Right cardiac atrium (tissue), 5 donors: ENCODE data around the gene TUBA4A. TPM values are rescaled to one million over a fixed set of nuclear protein-coding genes. Genes with fewer than 3 reads are reported as not detected.
"Not testable (repeated sequence)": the region's sequence is repeated elsewhere in the genome, so short reads cannot be mapped to it uniquely, and the experiment has no call there.

Experiments used
- ATAC-seq, 2 donors: fragments of 200-7000 bp; cut with Tn5 transposase; one replicate each; pipeline versions ENCODE4 v1.8.0 to v1.9.1; 2020; ENCODE audit warnings: moderate library complexity in 2 of 2, mild to moderate bottlenecking in 1 of 2
- DNase-seq, 3 donors: peaks; one replicate each; pipeline ENCODE4 v3.0.0-alpha.2; 2020
- H3K27ac ChIP-seq: one replicate; pipeline ENCODE4 v1.5.1; 2013; ENCODE audit warnings: mild to moderate bottlenecking, low read length, control low read depth, moderate library complexity
- H3K27me3 ChIP-seq: one replicate; pipeline ENCODE4 v1.6.1; 2013; ENCODE audit not compliant: control insufficient read depth, insufficient read depth
- H3K4me1 ChIP-seq: one replicate; pipeline ENCODE4 v1.6.1; 2013; ENCODE audit warnings: low read length; ENCODE audit not compliant: control insufficient read depth, insufficient read depth
- H3K4me3 ChIP-seq: one replicate; pipeline ENCODE4 v1.5.1; 2013; ENCODE audit warnings: low read length, control low read depth
- H3K9me3 ChIP-seq: one replicate; pipeline ENCODE4 v1.6.1; 2013; ENCODE audit warnings: low read length; ENCODE audit not compliant: control insufficient read depth
- WGBS: extraction: QIAGEN DNeasy Blood & Tissue Kit; methylation state at CpG from one replicate; pipeline ENCODE4 v1.1.7; 2013; 5-methylcytosine and 5-hydroxymethylcytosine counted together
- intact Hi-C, 4 donors: fragments of 100-400 bp; cut with DNase I; formaldehyde crosslinking; loops; one replicate each; pipeline versions ENCODE4 v1.11.0 to v1.14.0; 2022 to 2023
- microRNA-seq, 2 donors: library from miRNA; unstranded; fragments of <30 nt; microRNA quantifications; one replicate each; pipeline ENCODE4 v1.2.0, GENCODE V29; 2020 to 2021
- polyA plus RNA-seq: library from polyadenylated mRNA; stranded (reverse); fragments of 200-250 nt; gene quantifications from one replicate; pipeline ENCODE4 v1.2.3, GENCODE V29; 2013
- total RNA-seq, 4 donors: library from RNA; stranded (reverse); fragmentation: NEBNext Ultra II Directional; extraction: Animal tissue kit (Norgen Biotek cat#: 25700); gene quantifications; one replicate each; pipeline ENCODE4 v1.2.1, GENCODE V29; 2021
- donor health status: healthy with polysubstance abuse.
- donor health status: DM: no; HTN: yes; CAD: no.
- donor health status: DM: no; HTN: no; CAD: no.
- donor health status: DM: no; HTN: yes; CAD: no; lungs with severe emphysema.
- donor health status: DM: yes; HTN: yes; CAD: no.

The TUBA4A gene
- total and polyA plus RNA-seq, 5 donors = 27.6 to 131 (median 68.5) TPM

GRCh38 chr2:219201331-219201730 is 52.4 kb downstream of the TUBA4A start:
- H3K4me1 ChIP-seq, H3K27ac ChIP-seq, ATAC-seq, H3K27me3 ChIP-seq, H3K4me3 ChIP-seq, H3K9me3 ChIP-seq, intact Hi-C loops: not testable (repeated sequence)
- peak in 1 of 3 donors; percentile 44 for DNase-seq
- 93% methylated on average over 20 of the region's 21 CpGs for WGBS

- ATAC-seq, H3K9me3 ChIP-seq, intact Hi-C loops, H3K27ac ChIP-seq, H3K27me3 ChIP-seq, H3K4me1 ChIP-seq, H3K4me3 ChIP-seq: not testable (repeated sequence)
- WGBS = 80% methylated on average over 25 of the region's 26 CpGs
- peak in 1 of 3 donors; percentile 22 for DNase-seq
These were observed 53.0 kb downstream of the TUBA4A start for GRCh38 chr2:219200502-219201326.

Small RNA genes lying within 50 kb of the gene (microRNA-seq; reads per million reads assigned to microRNA genes)
- gene MIR153-1 = 0.42 to 0.54 reads per million in 2 donors

Other genes starting within 250 kb of the TUBA4A start
- gene CFAP65, start 212.4 kb downstream of the TUBA4A start, total RNA-seq = not detected
- gene CFAP65, start 212.4 kb downstream of the TUBA4A start, polyA plus RNA-seq = not detected
- gene IHH, start 193.0 kb downstream of the TUBA4A start, total RNA-seq = not detected
- gene IHH, start 193.0 kb downstream of the TUBA4A start, polyA plus RNA-seq = 0.05 TPM
- 1 to 10 TPM; 5.4 to 9.4 (median 9.2) TPM for gene NHEJ1, start 93.1 kb downstream of the TUBA4A start, total RNA-seq
- gene NHEJ1, start 93.1 kb downstream of the TUBA4A start, polyA plus RNA-seq = 5.6 TPM
- under 1 TPM; 0.56 to 0.95 (median 0.57) TPM for gene SLC23A3, start 83.9 kb downstream of the TUBA4A start, total RNA-seq
- 0.59 TPM for gene SLC23A3, start 83.9 kb downstream of the TUBA4A start, polyA plus RNA-seq
- 10 to 100 TPM; 40.0 to 53.1 (median 48.5) TPM for gene CNPPD1, start 77.0 kb downstream of the TUBA4A start, total RNA-seq
- gene CNPPD1, start 77.0 kb downstream of the TUBA4A start, polyA plus RNA-seq = 41.8 TPM
- 10 to 100 TPM; 35.2 to 47.3 (median 40.2) TPM for gene RETREG2, start 75.6 kb downstream of the TUBA4A start, total RNA-seq
- 22.0 TPM for gene RETREG2, start 75.6 kb downstream of the TUBA4A start, polyA plus RNA-seq
- 10 to 100 TPM; 21.8 to 28.9 (median 22.8) TPM for gene ZFAND2B, start 47.1 kb downstream of the TUBA4A start, total RNA-seq
- gene ZFAND2B, start 47.1 kb downstream of the TUBA4A start, polyA plus RNA-seq = 23.9 TPM
- gene ABCB6, start 35.0 kb downstream of the TUBA4A start, total RNA-seq = 10 to 100 TPM; 19.4 to 30.5 (median 23.5) TPM
- gene ABCB6, start 35.0 kb downstream of the TUBA4A start, polyA plus RNA-seq = 23.4 TPM
- 10 to 100 TPM; 69.2 to 78.5 (median 77.3) TPM for gene ATG9A, start 24.3 kb downstream of the TUBA4A start, total RNA-seq
- 43.1 TPM for gene ATG9A, start 24.3 kb downstream of the TUBA4A start, polyA plus RNA-seq
- 10 to 100 TPM; 14.9 to 32.0 (median 27.2) TPM for gene ANKZF1, start 24.1 kb downstream of the TUBA4A start, total RNA-seq
- 20.1 TPM for gene ANKZF1, start 24.1 kb downstream of the TUBA4A start, polyA plus RNA-seq
- gene GLB1L, start 8.5 kb downstream of the TUBA4A start, total RNA-seq = 1 to 10 TPM; 2.7 to 3.8 (median 3.3) TPM
- 3.1 TPM for gene GLB1L, start 8.5 kb downstream of the TUBA4A start, polyA plus RNA-seq
- gene STK16, start 8.4 kb downstream of the TUBA4A start, total RNA-seq = 10 to 100 TPM; 17.5 to 19.7 (median 19.3) TPM
- gene STK16, start 8.4 kb downstream of the TUBA4A start, polyA plus RNA-seq = 22.2 TPM
- not detected for gene TUBA4B, start 675 bp downstream of the TUBA4A start, total RNA-seq
- gene TUBA4B, start 675 bp downstream of the TUBA4A start, polyA plus RNA-seq = not detected
- 10 to 100 TPM; 43.9 to 78.7 (median 65.8) TPM for gene DNAJB2, start 25.4 kb upstream of the TUBA4A start, total RNA-seq
- gene DNAJB2, start 25.4 kb upstream of the TUBA4A start, polyA plus RNA-seq = 57.5 TPM
- gene PTPRN, start 55.5 kb upstream of the TUBA4A start, total RNA-seq = under 1 TPM in 1 of 4 donors, not detected in 3; 0.25 TPM
- gene PTPRN, start 55.5 kb upstream of the TUBA4A start, polyA plus RNA-seq = 0.41 TPM
- not detected for gene RESP18, start 78.8 kb upstream of the TUBA4A start, total RNA-seq
- not detected for gene RESP18, start 78.8 kb upstream of the TUBA4A start, polyA plus RNA-seq
- gene DNPEP, start 134.0 kb upstream of the TUBA4A start, total RNA-seq = 10 to 100 TPM; 42.2 to 58.8 (median 56.2) TPM
- 50.0 TPM for gene DNPEP, start 134.0 kb upstream of the TUBA4A start, polyA plus RNA-seq
- over 10,000 TPM in 1 of 4 donors, 1,000 to 10,000 TPM in 3; 6,970 to 10,932 (median 7,338) TPM for gene DES, start 164.5 kb upstream of the TUBA4A start, total RNA-seq
- gene DES, start 164.5 kb upstream of the TUBA4A start, polyA plus RNA-seq = 9,146 TPM
- 100 to 1,000 TPM; 122 to 176 (median 159) TPM for gene SPEG, start 180.9 kb upstream of the TUBA4A start, total RNA-seq
- gene SPEG, start 180.9 kb upstream of the TUBA4A start, polyA plus RNA-seq = 85.5 TPM
- 10 to 100 TPM; 22.9 to 27.5 (median 25.4) TPM for gene GMPPA, start 245.0 kb upstream of the TUBA4A start, total RNA-seq
- 21.6 TPM for gene GMPPA, start 245.0 kb upstream of the TUBA4A start, polyA plus RNA-seq